CD4-positive, alpha-beta T cell treated with Interleukin-6 at 100 ng/mL for 8 hours (primary cell): Measurements from ENCODE around the gene TRAPPC12.
"Not testable (repeated sequence)": the region's sequence is repeated elsewhere in the genome, so short reads cannot be mapped to it uniquely, and the experiment has no call there.

Source experiments
- DNase-seq: peaks from one replicate; pipeline ENCODE4 v3.0.0-alpha.2; 2020; ENCODE audit warnings: mixed read lengths, low spot score

TRAPPC12 gene

DNA sequence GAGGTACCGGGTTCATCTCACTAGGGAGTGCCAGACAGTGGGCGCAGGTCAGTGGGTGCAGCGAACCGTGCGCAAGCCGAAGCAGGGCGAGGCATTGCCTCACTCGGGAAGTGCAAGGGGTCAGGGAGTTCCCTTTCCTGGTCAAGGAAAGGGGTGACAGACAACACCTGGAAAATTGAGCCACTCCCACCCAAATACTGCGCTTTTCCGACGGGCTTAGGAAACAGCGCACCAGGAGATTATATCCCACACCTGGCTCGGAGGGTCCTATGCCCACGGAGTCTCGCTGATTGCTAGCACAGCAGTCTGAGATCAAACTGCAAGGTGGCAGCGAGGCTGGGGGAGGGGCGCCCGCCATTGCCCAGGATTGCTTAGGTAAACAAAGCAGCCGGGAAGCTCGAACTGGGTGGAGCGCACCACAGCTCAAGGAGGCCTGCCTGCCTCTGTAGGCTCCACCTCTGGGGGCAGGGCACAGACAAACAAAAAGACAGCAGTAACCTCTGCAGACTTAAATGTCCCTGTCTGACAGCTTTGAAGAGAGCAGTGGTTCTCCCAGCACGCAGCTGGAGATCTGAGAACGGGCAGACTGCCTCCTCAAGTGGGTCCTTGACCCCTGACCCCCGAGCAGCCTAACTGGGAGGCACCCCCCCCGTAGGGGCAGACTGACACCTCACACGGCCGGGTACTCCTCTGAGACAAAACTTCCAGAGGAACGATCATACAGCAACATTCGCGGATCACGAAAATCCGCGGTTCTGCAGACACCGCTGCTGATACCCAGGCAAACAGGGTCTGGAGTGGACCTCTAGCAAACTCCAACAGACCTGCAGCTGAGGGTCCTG is 9.9 kb upstream of the TRAPPC12 start:
- DNase-seq: not testable (repeated sequence)

GRCh38 chr2:3376821-3377220 is 2.7 kb upstream of the TRAPPC12 start:
- no peak for DNase-seq

DNA sequence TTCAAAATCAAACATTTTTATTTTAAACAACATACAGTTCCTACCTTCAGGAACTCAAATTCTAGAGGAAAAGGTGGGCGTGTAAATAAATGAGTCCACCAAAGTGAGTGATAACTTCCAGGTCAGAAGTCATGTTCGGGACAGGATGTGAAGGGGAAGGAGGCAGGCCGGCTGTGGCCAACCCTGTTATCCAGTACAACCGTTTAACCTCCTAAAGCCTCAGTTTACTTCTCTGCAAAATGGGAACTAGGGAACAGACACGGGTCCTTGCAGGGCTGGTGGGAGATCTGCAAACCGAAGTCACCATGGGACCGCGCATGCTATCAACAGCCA is 2.2 kb upstream of the TRAPPC12 start:
- DNase-seq: peak; percentile 11

DNA sequence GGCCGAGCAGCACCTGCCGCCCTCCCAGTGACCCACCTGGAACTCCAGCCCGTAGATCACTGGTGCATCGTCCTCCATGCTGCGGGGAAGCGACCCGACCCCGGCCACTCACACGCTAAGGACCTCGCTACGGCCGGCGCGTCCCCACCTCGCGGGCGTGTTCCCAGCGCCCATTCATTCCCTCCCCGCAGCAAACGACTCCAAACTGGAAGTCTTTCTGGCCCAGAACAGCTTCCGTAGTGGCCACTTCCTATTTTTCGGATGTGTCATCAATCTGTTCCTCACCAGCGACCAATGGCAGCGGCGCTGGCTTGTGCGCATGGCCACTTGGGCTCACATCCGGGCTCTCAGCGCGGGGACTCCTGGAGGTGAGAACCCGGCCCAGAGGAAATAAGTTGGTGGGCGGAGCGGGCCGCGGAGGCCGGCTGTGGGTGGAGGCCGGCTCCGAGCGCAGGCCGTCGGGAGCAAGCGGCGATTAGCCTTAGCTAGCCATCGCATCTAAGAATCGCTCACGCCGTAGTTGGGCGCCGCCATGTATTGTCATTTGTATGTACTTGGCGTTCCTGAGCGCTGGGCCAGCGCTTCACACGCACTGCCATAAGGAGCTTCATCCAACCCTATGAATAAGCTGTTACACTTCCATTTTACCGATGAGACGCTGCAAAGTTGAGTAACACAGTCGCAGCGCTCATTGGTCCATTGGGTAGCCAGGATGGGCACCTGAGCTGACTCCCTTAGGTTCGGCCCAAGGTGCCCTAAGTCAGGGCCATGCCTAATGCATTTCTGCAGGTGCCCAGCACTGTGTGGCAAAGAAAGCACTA is 1.7 kb upstream of the TRAPPC12 start, which contains the start of gene EIPR1:
EIPR1 (minus strand) TSS at position 207 of the 821 bp plus-strand sequence; CDS start at position 78, 129 bp downstream.
- DNase-seq: peak; percentile 96

DNA sequence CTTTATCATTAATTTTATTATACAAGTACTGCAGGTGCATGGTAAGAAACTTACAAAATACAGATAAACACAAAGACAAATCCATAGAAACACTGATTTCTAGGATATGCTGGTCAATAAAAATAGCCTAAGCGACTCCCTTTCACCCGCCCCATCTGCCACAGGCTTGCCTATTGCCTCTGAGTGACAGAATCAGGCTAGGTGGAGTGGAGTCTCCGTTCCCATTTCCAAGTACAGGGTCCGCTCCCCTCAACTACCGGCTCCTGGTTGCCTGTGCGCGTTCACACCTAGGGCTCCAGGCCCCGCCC is 201 bp upstream of the TRAPPC12 start:
- DNase-seq: no peak

DNA sequence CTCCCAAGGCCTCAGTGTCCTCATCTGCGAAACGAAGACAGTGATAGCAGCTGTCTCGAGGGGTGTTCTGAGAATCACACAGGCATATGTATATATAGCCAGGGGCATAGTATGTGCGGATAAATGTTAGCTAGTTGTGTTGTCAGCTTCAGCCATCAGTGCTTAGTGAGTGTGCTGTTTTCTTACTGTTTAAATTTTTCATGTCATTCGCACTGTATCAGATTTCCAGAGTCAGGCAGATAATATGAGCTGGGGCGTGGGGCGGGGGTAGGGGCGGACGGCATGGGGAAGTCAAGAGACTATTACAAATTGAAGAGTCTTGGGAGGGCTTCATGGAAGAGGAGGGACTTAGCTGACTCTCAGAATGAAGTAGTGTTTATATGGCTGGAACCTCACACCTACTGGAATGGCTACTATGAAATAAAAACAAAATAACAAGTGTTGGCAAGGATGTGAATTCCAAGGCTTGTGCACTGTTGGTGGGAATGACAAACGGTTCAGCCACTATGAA is 7.0 kb downstream of the TRAPPC12 start:
- DNase-seq: no peak

GRCh38 chr2:3387011-3387410 is 7.5 kb downstream of the TRAPPC12 start:
- DNase-seq: no peak

DNA sequence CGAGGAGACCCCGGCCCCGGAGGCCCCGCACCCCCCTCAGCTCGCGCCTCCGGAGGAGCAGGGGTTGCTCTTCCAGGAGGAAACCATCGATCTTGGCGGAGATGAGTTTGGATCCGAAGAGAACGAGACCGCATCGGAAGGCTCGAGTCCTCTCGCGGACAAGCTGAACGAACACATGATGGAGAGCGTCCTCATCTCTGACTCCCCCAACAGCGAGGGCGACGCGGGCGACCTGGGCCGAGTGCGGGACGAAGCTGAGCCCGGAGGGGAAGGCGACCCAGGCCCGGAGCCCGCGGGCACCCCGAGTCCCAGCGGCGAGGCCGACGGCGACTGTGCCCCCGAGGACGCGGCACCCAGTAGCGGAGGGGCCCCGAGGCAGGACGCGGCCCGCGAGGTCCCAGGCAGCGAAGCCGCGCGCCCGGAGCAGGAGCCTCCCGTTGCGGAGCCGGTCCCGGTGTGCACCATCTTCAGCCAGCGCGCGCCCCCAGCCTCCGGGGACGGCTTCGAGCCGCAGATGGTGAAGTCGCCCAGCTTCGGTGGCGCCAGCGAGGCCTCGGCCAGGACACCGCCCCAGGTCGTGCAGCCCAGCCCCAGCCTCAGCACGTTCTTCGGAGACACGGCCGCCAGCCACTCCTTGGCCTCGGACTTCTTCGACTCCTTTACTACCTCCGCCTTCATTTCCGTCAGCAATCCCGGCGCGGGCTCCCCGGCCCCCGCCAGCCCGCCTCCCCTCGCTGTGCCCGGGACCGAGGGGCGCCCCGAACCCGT is 8.3 kb downstream of the TRAPPC12 start:
- DNase-seq: no peak

GRCh38 chr2:3388412-3388738 is 8.9 kb downstream of the TRAPPC12 start:
- DNase-seq: no peak

- no peak for DNase-seq
Measured at GRCh38 chr2:3389193-3389592, 9.7 kb downstream of the TRAPPC12 start.

- DNase-seq: no peak
Measured at GRCh38 chr2:3390041-3390440, 10.5 kb downstream of the TRAPPC12 start.

- DNase-seq: no peak
Measured at GRCh38 chr2:3392216-3392615, 12.7 kb downstream of the TRAPPC12 start.

- no peak for DNase-seq
Measured at GRCh38 chr2:3396920-3397559, 17.5 kb downstream of the TRAPPC12 start.

- no peak for DNase-seq
Measured at GRCh38 chr2:3398857-3399256, 19.4 kb downstream of the TRAPPC12 start.

DNA sequence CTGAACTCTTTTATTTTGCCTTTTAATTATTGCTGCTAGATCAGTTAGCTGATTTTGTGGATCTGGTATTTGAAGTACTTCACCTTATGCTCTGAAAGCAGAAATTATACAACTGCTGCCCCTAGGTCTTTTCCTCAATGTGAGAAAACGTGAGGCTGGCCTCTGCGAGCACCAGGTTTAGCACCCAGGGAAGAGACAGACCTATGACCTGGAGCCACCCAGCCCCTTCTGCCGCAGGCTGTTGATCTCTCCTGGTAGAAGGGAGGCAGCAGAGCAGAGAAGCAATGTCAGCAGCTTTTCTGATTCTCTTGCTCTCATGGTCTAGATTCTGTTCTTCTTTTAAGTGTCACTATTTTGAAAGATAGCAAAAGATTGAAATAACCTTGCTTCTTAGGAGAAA is 19.9 kb downstream of the TRAPPC12 start:
- DNase-seq: no peak

GRCh38 chr2:3399829-3400228 is 20.3 kb downstream of the TRAPPC12 start:
- no peak for DNase-seq

GRCh38 chr2:3403587-3404334 is 24.3 kb downstream of the TRAPPC12 start:
- DNase-seq: no peak

- DNase-seq: no peak
Measured at GRCh38 chr2:3404349-3404894, 24.9 kb downstream of the TRAPPC12 start.

GRCh38 chr2:3405307-3405706 is 25.8 kb downstream of the TRAPPC12 start:
- DNase-seq: no peak

GRCh38 chr2:3405876-3406275 is 26.4 kb downstream of the TRAPPC12 start:
- DNase-seq: no peak

DNA sequence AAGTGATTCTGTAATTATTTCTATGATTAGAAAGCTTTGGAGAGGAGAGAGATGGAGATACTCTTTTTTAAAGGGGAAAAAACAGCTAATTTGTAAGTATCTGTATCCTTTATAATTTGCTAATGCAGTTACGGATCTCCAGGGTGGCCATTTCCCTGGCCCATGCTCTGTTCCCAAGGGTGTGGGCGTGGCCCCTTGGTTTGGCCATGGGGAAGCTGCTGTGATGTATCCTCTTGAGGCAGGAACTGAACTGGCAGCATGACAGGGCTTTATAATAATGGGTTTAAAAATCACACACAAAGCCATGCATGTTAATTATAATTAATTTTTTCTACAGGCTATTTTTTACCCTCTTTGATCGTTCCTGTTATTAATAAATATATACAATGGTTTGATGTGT is 27.0 kb downstream of the TRAPPC12 start:
- no peak for DNase-seq
